K562 (cell line): ENCODE results near the gene OSBPL7. TPM values are rescaled to one million over a fixed set of nuclear protein-coding genes. Genes with fewer than 3 reads are reported as not detected.

Experiments
- FOSL1 ChIP-seq: fragments of 200-800 bp; sonication (Bioruptor generic); conservative IDR thresholded peaks from 2 replicates; pipeline ENCODE4 v1.6.1; 2016; ENCODE audit warnings: missing genetic modification characterization, missing compliant biosample characterization
- SMARCB1 ChIP-seq: IDR thresholded peaks from 2 replicates; pipeline ENCODE4 v1.6.1; 2011; ENCODE audit warnings: improper control_type of control experiment, low read depth; ENCODE audit not compliant: insufficient read length
- SNRNP70 ChIP-seq: fragments of 200-400 bp; formaldehyde crosslinking; optimal IDR thresholded peaks from 2 replicates; pipeline ENCODE3; 2017; ENCODE audit warnings: low read depth, low read length
- ZNF239 ChIP-seq: fragments of 250-450 bp; sonication (Bioruptor Pico); IDR thresholded peaks from 2 replicates; pipeline ENCODE4 v1.4.0; 2020; ENCODE audit warnings: mild to moderate bottlenecking
- ZNF316 ChIP-seq: fragments of 450-650 bp; IDR thresholded peaks from 2 replicates; pipeline ENCODE4 v1.6.1; 2016
- polyA plus RNA-seq, 8 experiments: library from polyadenylated mRNA; depleted of rRNA in 4 of 8; stranded (reverse) in 5 of 8; unstranded in 3 of 8; fragments of >200 nt; fragmentation: Nextera tagmentation in 2 of 8; fragmentation: Illumina TruSeq in 1 of 8; extraction: Ambion mirVana in 2 of 8; extraction: Trizol in 1 of 8; gene quantifications; 2 replicates each; pipeline versions ENCODE4 v1.2.1 to v1.2.3, GENCODE V29; 2011 to 2014; ENCODE audit warnings: inconsistent platforms in 1 of 8, missing spikeins in 1 of 8
- total RNA-seq, 7 experiments: library from RNA; depleted of rRNA in 6 of 7; stranded (reverse); fragments of >200 nt in 6 of 7; fragmentation: Illumina TruSeq in 2 of 7; extraction: Trizol in 2 of 7; gene quantifications; 2 replicates each; pipeline versions ENCODE4 v1.2.1 to v1.2.3, GENCODE V29; 2011 to 2021; ENCODE audit warnings: low replicate concordance in 1 of 7
- TF ChIP-seq, protein P1 (sequence below), 2 experiments: fragments of 450-650 bp; IDR thresholded peaks; 2 replicates each; pipeline ENCODE4 v1.6.1; 2018; ENCODE audit warnings: mild to moderate bottlenecking in 2 of 2, low read depth in 1 of 2; ENCODE audit not compliant: partially characterized antibody in 2 of 2
- TF ChIP-seq, protein P2 (sequence below), 2 experiments: fragments of 450-650 bp in 1 of 2; sonication (generic) in 1 of 2; formaldehyde crosslinking in 1 of 2; IDR thresholded peaks in 1 of 2; conservative IDR thresholded peaks in 1 of 2; 2 replicates each; pipeline versions ENCODE4 v1.6.1 to v1.8.1; 2016 to 2023; ENCODE audit warnings: mild to moderate bottlenecking in 2 of 2, moderate library complexity in 2 of 2, inconsistent platforms in 1 of 2, missing genetic modification reagents in 1 of 2
- TF ChIP-seq, protein P3 (sequence below): sonication (generic); formaldehyde crosslinking; IDR thresholded peaks from 2 replicates; pipeline ENCODE4 v1.8.0; 2022; ENCODE audit warnings: missing genetic modification reagents, mild to moderate bottlenecking, moderate library complexity, borderline replicate concordance
- TF ChIP-seq, protein P4 (sequence below): fragments of 450-650 bp; IDR thresholded peaks from 2 replicates; pipeline ENCODE4 v1.6.1; 2017; ENCODE audit warnings: antibody characterized with exemption, mild to moderate bottlenecking

Gene OSBPL7
- total and polyA plus RNA-seq, 9 of the 15 experiments (the other 6 are each of a cell fraction or from before 2014, with no cell fraction given) = 0.32 to 11.9 (median 5.8) TPM

DNA sequence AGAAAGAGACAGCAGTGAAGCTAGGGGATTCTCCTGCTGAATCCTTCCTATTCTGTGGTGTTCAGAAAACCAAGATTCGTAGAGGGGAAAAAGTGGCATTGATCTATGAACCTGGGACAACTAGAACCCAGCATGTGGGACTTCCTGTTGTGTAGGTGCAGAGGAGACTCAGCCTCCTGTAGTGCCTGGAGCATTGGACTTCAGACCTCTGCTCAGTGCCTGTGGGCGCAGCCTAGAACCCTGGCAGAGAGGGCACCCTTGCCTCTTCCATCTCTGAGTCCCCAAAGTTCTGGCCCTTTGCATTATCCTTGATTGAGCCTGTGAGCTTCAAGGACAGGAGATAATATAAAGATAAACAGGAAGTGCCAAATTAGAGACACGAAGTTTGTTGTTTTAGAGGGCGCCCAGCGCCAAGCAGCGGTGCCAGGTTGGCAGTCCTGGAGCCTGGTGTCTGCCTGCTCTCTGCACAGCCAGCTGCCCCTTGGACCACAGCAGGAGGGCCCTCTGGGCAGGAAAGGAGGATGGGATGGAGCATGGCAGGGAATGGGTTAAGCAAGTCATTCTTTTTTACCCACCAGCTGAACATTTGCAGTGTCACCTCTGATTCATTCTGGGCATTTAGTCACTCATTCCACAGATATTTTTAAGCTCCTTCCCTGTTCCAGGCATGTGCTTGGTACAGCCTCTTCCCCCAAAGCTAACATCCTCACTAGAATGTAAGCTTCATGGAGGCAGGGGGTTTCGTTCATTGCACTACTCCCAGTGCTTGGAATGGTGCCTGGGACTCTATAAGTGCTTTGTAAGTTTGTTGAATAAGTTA is 41.2 kb upstream of the OSBPL7 start (continued):
- TF ChIP-seq, protein P1, sequence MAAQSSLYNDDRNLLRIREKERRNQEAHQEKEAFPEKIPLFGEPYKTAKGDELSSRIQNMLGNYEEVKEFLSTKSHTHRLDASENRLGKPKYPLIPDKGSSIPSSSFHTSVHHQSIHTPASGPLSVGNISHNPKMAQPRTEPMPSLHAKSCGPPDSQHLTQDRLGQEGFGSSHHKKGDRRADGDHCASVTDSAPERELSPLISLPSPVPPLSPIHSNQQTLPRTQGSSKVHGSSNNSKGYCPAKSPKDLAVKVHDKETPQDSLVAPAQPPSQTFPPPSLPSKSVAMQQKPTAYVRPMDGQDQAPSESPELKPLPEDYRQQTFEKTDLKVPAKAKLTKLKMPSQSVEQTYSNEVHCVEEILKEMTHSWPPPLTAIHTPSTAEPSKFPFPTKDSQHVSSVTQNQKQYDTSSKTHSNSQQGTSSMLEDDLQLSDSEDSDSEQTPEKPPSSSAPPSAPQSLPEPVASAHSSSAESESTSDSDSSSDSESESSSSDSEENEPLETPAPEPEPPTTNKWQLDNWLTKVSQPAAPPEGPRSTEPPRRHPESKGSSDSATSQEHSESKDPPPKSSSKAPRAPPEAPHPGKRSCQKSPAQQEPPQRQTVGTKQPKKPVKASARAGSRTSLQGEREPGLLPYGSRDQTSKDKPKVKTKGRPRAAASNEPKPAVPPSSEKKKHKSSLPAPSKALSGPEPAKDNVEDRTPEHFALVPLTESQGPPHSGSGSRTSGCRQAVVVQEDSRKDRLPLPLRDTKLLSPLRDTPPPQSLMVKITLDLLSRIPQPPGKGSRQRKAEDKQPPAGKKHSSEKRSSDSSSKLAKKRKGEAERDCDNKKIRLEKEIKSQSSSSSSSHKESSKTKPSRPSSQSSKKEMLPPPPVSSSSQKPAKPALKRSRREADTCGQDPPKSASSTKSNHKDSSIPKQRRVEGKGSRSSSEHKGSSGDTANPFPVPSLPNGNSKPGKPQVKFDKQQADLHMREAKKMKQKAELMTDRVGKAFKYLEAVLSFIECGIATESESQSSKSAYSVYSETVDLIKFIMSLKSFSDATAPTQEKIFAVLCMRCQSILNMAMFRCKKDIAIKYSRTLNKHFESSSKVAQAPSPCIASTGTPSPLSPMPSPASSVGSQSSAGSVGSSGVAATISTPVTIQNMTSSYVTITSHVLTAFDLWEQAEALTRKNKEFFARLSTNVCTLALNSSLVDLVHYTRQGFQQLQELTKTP (IDR thresholded peaks at IDR 0.05; ENCODE audit: low read depth in 1 of 2, partially characterized antibody in 2 of 2) = no peak
- TF ChIP-seq ZNF316 (peak; percentile 79), ZNF239 (CRISPR knock-in tag) (no peak), FOSL1 (peak; percentile 93), SMARCB1 (no peak), SNRNP70 (no peak)
- TF ChIP-seq, protein P2, sequence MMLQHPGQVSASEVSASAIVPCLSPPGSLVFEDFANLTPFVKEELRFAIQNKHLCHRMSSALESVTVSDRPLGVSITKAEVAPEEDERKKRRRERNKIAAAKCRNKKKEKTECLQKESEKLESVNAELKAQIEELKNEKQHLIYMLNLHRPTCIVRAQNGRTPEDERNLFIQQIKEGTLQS (IDR thresholded peaks at IDR 0.05) = peak; percentile 67
- TF ChIP-seq, protein P2 (CRISPR knock-in tag; conservative IDR thresholded peaks at IDR 0.05) = no peak
- TF ChIP-seq, protein P3, sequence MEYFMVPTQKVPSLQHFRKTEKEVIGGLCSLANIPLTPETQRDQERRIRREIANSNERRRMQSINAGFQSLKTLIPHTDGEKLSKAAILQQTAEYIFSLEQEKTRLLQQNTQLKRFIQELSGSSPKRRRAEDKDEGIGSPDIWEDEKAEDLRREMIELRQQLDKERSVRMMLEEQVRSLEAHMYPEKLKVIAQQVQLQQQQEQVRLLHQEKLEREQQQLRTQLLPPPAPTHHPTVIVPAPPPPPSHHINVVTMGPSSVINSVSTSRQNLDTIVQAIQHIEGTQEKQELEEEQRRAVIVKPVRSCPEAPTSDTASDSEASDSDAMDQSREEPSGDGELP (CRISPR knock-in tag) = peak; percentile 71
- TF ChIP-seq, protein P4, sequence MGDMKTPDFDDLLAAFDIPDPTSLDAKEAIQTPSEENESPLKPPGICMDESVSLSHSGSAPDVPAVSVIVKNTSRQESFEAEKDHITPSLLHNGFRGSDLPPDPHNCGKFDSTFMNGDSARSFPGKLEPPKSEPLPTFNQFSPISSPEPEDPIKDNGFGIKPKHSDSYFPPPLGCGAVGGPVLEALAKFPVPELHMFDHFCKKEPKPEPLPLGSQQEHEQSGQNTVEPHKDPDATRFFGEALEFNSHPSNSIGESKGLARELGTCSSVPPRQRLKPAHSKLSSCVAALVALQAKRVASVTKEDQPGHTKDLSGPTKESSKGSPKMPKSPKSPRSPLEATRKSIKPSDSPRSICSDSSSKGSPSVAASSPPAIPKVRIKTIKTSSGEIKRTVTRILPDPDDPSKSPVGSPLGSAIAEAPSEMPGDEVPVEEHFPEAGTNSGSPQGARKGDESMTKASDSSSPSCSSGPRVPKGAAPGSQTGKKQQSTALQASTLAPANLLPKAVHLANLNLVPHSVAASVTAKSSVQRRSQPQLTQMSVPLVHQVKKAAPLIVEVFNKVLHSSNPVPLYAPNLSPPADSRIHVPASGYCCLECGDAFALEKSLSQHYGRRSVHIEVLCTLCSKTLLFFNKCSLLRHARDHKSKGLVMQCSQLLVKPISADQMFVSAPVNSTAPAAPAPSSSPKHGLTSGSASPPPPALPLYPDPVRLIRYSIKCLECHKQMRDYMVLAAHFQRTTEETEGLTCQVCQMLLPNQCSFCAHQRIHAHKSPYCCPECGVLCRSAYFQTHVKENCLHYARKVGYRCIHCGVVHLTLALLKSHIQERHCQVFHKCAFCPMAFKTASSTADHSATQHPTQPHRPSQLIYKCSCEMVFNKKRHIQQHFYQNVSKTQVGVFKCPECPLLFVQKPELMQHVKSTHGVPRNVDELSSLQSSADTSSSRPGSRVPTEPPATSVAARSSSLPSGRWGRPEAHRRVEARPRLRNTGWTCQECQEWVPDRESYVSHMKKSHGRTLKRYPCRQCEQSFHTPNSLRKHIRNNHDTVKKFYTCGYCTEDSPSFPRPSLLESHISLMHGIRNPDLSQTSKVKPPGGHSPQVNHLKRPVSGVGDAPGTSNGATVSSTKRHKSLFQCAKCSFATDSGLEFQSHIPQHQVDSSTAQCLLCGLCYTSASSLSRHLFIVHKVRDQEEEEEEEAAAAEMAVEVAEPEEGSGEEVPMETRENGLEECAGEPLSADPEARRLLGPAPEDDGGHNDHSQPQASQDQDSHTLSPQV = 0 out of 2 replicates have a peak, but pooled peaks have one; percentile 36
